Parathyroid adenoma (tissue), 2 donors: ENCODE measurements around the gene SNX21.

Experiments
- H2AFZ ChIP-seq: fragments of 300-600 bp; sonication (generic); one replicate; pipeline ENCODE4 v1.7.0; 2017; ENCODE audit warnings: antibody characterized with exemption, mild to moderate bottlenecking
- H3K27ac ChIP-seq: fragments of 300-600 bp; sonication (generic); one replicate; pipeline ENCODE4 v1.7.0; 2017
- H3K27me3 ChIP-seq: fragments of 300-600 bp; sonication (generic); one replicate; pipeline ENCODE4 v1.7.0; 2017; ENCODE audit warnings: low read length; ENCODE audit not compliant: control insufficient read depth, insufficient read depth
- H3K36me3 ChIP-seq: fragments of 300-600 bp; sonication (generic); one replicate; pipeline ENCODE4 v1.7.0; 2017; ENCODE audit warnings: low read length; ENCODE audit not compliant: control insufficient read depth, insufficient read depth
- H3K4me1 ChIP-seq: fragments of 300-600 bp; sonication (generic); one replicate; pipeline ENCODE4 v1.7.0; 2017; ENCODE audit warnings: control low read depth
- H3K4me2 ChIP-seq: fragments of 300-600 bp; sonication (generic); one replicate; pipeline ENCODE4 v1.7.0; 2017; ENCODE audit warnings: low read length
- H3K4me3 ChIP-seq: fragments of 300-600 bp; sonication (generic); one replicate; pipeline ENCODE4 v1.7.0; 2017; ENCODE audit warnings: low read depth, low read length
- H3K79me2 ChIP-seq: fragments of 300-600 bp; sonication (generic); one replicate; pipeline ENCODE4 v1.7.0; 2017; ENCODE audit warnings: control low read depth
- H3K9ac ChIP-seq: fragments of 300-600 bp; sonication (generic); one replicate; pipeline ENCODE4 v1.7.0; 2017; ENCODE audit warnings: mild to moderate bottlenecking
- H3K9me3 ChIP-seq: fragments of 300-600 bp; sonication (generic); one replicate; pipeline ENCODE4 v1.7.0; 2017; ENCODE audit warnings: low read length; ENCODE audit not compliant: control insufficient read depth
- CTCF ChIP-seq: fragments of 300-600 bp; sonication (generic); IDR thresholded peaks from one replicate; pipeline ENCODE4 v1.7.0; 2017; ENCODE audit warnings: antibody characterized with exemption, mild to moderate bottlenecking
- donor health status: primary hyperparathyroidism.

The SNX21 gene

GRCh38 chr20:45883100-45883469 is 49.5 kb downstream of the SNX21 start:
- Histone ChIP-seq H3K27me3 (no peaks in the 10 kb centered on the region), H3K4me3 (no peak overlapping the region), H3K4me1 (no peaks in the 10 kb centered on the region), H3K9me3 (no peaks in the 10 kb centered on the region), H3K27ac (no peak overlapping the region), H2AFZ (no peak overlapping the region), H3K36me3 (no peaks in the 10 kb centered on the region), H3K79me2 (peaks cover 4% of the 10 kb centered on the region), H3K9ac (no peak overlapping the region), H3K4me2 (no peak overlapping the region)
- TF ChIP-seq CTCF = no peak

GRCh38 chr20:45886590-45887345 is 53.2 kb downstream of the SNX21 start:
- H3K4me1 ChIP-seq = peaks cover 2% of the 10 kb centered on the region
- H3K27ac ChIP-seq = no peak overlapping the region
- H3K36me3 ChIP-seq = no peaks in the 10 kb centered on the region
- no peak overlapping the region for H3K4me3 ChIP-seq
- H3K27me3 ChIP-seq = no peaks in the 10 kb centered on the region
- H3K9me3 ChIP-seq = no peaks in the 10 kb centered on the region
- TF ChIP-seq CTCF = no peak
- no peaks in the 10 kb centered on the region for H3K79me2 ChIP-seq
- no peak overlapping the region for H3K9ac ChIP-seq
- no peak overlapping the region for H2AFZ ChIP-seq
- no peak overlapping the region for H3K4me2 ChIP-seq

GRCh38 chr20:45887346-45887715 is 53.7 kb downstream of the SNX21 start, which contains the start of gene SPATA25:
SPATA25 (minus strand) TSS chr20:45887622; CDS start chr20:45887590, 32 bp downstream.
- Histone ChIP-seq H3K27me3 (no peaks in the 10 kb centered on the region), H3K4me2 (no peak within 1 kb of the TSS), H3K36me3 (no peaks in the 10 kb centered on the region), H3K79me2 (no peaks in the 10 kb centered on the region), H3K9ac (no peak within 1 kb of the TSS), H3K9me3 (no peaks in the 10 kb centered on the region), H3K4me3 (no peak within 1 kb of the TSS), H2AFZ (no peak within 1 kb of the TSS), H3K27ac (no peak within 1 kb of the TSS), H3K4me1 (peaks cover 3% of the 10 kb centered on the region)
- no peak for TF ChIP-seq CTCF

GRCh38 chr20:45888681-45889080 is 55.1 kb downstream of the SNX21 start:
- TF ChIP-seq CTCF = no peak
- no peak overlapping the region for H2AFZ ChIP-seq
- no peaks in the 10 kb centered on the region for H3K79me2 ChIP-seq
- H3K9me3 ChIP-seq = no peaks in the 10 kb centered on the region
- H3K4me2 ChIP-seq = no peak overlapping the region
- no peaks in the 10 kb centered on the region for H3K36me3 ChIP-seq
- H3K9ac ChIP-seq = no peak overlapping the region
- H3K4me3 ChIP-seq = no peak overlapping the region
- H3K4me1 ChIP-seq = peaks cover 3% of the 10 kb centered on the region
- H3K27me3 ChIP-seq = no peaks in the 10 kb centered on the region
- H3K27ac ChIP-seq = no peak overlapping the region
